Head of caudate nucleus (tissue), 42 donors: ENCODE measurements around the gene BPIFA1.
A peak's percentile ranks its signal among the peaks of the same experiment; 100 is the strongest.

ENCODE experiments used
- DNase-seq, 42 donors: peaks; one replicate each; pipeline versions ENCODE4 v3.0.0 to v3.0.0-alpha.2; 2020 to 2021; ENCODE audit warnings: mixed read lengths in 7 of 42
- intact Hi-C: fragments of 100-400 bp; cut with DNase I; formaldehyde crosslinking; loops from one replicate; pipeline ENCODE4 v1.15.0; 2022

The BPIFA1 gene

DNA sequence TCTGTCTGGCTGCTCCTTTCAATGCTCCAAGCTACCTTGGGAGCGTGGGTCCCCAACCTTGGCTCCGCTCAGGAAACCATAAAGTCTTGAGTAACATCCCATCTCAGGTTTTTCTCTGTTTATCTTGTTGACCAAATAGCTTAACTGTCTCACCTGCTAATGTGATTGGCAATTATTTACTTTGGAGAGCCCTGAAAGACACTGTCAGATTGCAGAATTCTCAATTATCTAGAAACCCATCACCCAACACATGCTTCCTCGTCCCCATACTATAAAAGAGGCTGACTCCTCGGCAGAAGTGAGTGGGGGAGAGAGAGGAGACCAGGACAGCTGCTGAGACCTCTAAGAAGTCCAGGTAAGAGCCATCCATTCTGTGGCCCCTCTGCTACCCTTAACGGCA, at the start of gene BPIFA1:
Gene BPIFA1 (plus strand): TSS at position 301 of the 400 bp plus-strand sequence. CDS start 1,716 bp downstream, outside the sequence.
- intact Hi-C loops, result no loop called here
- DNase-seq, result no peak

DNA sequence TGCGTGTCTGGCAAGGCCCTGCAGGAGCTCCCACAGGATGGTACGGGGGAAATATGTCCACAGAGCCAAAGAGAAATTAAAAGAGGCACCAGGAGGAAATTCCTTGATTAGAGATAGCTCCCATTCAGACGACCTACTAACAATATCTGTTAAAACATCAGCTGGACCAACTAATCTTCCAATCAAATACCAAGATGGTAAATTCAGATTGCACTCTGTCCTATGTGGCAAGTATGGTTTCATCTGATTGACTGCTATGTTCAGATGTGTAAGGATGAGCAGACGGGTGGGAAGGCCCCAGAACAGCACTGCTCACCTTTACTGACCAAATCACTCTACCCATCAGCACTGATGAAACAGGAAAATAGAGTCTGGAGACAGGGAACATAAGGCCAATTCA, 48.3 kb upstream of the BPIFA1 start:
- intact Hi-C loops, result no loop called here

DNA sequence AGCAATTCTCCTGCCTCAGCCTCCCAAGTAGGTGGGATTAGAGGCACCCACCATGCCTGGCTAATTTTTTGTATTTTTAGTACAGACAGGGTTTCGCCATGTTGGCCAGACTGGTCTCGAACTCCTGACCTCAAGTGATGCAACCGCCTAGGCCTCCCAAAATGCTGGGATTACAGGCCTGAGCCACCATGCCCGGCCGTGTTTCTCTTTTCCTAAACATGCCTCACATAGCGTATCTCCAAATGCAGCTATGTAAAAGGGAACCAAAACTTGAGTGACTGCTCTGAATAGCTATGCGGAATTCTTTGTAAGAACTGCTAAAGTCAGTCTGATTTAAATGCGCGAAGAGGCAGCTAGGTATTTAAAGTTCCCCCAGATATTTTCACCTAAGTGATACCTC, 47.4 kb upstream of the BPIFA1 start:
- DNase-seq, result no peak
- intact Hi-C loops, result no loop called here

More for the DNA sequence above, 48.3 kb upstream of the BPIFA1 start:
- DNase-seq, result no peak

DNA sequence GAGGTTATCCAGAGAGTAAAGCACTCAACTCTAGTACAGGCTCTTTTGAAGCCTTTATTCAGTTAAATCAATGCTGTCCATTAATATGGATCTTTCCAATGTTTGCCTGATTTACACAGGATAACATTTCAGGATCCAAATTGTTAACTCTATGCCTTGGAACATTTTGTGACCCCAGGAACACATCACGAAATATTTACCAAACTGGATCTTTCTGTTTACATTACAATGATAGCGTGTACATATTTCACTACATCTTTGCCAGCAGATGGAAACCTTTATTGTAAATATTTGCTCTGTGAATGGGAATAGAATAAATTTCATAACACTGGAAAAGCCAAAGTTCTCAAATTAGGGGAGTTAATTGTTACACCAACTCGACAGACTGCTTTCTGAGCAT, 44.3 kb upstream of the BPIFA1 start:
- no peak for DNase-seq
- intact Hi-C loops, result loop anchor here (10.0 kb wide), 1 partner anchor 67 kb away; no protein-coding TSS in a partner anchor

DNA sequence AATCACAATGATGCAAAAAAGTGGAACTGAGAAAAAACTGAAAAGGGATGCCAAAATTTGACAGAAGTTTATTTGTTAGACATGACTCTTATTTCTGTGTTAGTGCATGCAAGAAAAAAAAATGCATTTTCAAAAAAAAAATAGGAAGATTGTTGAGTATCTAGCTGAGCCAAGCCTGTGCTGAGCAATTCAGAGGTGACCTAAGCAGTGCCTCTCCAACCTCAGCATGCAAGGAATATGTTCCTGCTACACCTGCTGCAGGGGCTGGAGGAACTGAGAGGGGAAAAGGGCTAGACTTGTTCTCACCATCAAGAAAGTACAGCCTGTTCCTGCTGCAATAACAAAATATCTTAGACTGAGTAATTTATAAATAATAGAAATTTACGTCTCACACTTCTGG, 43.8 kb upstream of the BPIFA1 start:
- intact Hi-C loops, result loop anchor here (10.0 kb wide), 1 partner anchor 67 kb away; no protein-coding TSS in a partner anchor
- DNase-seq, result peak in 1 of 42 donors; percentile 20

- intact Hi-C loops, result loop anchor here (10.0 kb wide), 1 partner anchor 68 kb away; no protein-coding TSS in a partner anchor
- no peak for DNase-seq
These were observed 42.8 kb upstream of the BPIFA1 start for GRCh38 chr20:33192912-33193501.

DNA sequence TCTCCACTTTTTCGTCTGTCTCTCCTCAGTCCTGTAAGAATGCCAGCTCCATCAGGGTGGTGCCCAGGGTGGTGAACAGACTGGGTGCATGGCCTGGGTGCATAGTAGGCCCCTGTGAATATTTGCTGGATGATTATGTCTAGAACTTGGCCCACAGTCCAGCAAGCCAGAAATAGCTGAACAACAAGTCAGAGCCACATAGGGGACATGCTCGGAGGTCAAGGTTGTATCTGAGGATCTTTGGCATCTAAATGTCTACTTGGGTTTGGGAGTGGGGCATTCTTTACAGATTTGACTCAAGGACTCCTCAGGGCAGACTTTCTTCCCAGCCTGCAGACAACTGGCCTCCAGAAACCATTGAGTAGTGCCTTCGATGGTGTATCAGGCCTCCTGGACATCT, 36.8 kb upstream of the BPIFA1 start:
- intact Hi-C loops, result loop anchor here (10.0 kb wide), 1 partner anchor 74 kb away; no protein-coding TSS in a partner anchor

DNA sequence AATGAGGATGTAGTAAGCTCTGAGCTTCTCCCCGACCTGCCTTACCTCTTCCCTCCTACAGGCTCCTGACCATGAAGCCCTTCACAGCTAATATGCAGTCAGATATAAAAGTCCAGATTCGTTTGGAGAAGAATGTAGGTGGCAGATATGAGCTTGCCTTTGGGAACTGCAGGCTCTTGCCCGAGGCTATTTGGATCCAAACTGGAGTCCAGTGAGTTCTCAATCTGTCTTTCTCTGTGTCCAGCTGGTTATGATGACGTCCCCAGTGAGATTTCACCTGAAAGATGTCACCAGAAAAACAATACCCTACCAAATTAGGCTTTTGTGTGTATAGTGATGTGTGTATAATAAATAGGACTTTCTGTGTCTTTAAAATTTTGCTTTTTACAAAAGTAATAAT, 33.3 kb upstream of the BPIFA1 start:
- intact Hi-C loops, result no loop called here
- DNase-seq, result no peak

More for the DNA sequence above, 36.8 kb upstream of the BPIFA1 start:
- DNase-seq, result no peak

DNA sequence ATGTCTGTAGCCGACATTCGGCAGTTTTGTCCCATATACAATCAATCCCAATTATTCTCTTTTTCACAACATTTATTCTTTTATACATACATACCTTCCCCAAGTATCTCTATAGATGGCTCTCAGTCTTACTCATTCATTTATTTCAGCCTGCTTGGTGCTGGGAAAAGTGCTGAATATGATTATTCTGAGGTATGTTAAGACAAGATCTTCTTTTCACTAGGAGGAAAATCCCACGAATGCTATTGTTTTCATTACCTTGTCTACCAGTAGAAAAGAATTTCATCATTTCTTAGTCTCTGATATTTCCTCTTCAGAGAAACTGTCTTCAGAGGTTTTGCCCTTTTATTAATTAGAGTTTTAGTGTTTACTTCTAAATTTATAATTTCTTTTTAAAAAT, 32.4 kb upstream of the BPIFA1 start:
- intact Hi-C loops, result no loop called here
- DNase-seq, result no peak

- intact Hi-C loops, result no loop called here
- DNase-seq, result peak; percentile 8 to 86 (median 58)
These were observed 26.0 kb upstream of the BPIFA1 start for GRCh38 chr20:33209789-33210188.

DNA sequence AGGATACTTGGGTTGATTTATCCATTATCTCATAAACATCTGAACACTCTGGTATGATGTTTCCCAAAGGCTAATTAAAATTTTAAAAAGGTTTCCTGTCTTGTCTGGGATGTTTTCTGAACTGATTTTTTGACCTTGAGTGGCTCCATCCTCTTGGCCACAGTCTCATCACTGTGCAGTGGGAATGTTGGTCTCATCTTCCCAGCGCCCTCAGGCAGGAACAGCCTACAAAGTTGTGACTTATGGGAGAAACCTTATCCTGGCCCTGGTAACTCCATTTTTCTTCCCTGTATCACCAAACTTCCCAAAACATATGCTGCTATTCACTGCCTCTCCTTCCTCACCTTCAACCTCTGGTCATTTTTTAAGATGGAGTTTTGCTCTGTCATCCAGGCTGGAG, 25.4 kb upstream of the BPIFA1 start:
- intact Hi-C loops, result no loop called here
- no peak for DNase-seq

- peak in 40 of 42 donors; percentile 10 to 83 (median 51) for DNase-seq
- intact Hi-C loops, result no loop called here
These were observed 23.9 kb upstream of the BPIFA1 start for GRCh38 chr20:33211817-33212424.

DNA sequence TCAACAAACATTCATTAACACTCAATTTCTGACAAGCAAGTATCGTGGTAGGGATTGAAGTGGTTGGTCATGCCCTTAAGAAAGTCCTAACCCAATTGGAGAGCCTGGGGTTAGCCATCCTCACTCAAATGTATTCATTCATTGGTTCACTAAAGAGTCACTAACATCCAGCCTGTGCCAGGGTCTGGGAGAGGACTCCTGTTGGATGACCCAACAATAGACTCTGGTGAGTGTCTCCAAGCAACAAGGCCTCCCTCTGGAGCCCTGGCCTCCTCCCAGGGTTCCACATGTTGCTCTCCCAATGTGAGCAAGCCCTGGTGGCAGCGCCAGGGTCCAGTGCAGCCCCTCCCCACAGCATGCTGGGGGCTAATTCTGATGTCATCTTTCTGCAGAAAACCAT, 18.7 kb upstream of the BPIFA1 start, which contains the start of gene BPIFA3:
Gene BPIFA3 (plus strand): TSS at position 301 of the 400 bp plus-strand sequence. CDS start 185 bp downstream, outside the sequence.
- DNase-seq, result no peak
- intact Hi-C loops, result no loop called here

- DNase-seq, result no peak
- intact Hi-C loops, result no loop called here
These were observed 11.4 kb upstream of the BPIFA1 start for GRCh38 chr20:33224399-33224798.

DNA sequence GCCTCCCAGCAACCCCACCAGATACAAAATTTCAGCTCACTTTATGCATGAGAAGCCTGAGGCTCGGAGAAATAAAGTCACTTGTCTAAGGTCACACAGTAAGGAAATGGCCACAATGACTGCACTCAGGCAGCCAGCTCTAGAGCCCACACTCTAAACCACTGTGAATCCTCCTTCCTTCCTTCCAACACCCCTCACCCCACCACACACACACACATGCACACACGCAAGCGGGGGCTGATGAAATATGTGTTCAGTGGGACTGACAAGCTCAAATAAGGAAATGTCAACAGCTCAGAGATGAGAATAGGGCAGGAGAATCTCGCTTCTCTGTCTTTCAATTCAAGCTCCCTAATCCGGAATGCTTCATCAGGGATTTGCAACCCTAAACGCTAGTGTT, 6.0 kb upstream of the BPIFA1 start:
- DNase-seq, result peak in 11 of 42 donors; percentile 10 to 37 (median 21)
- intact Hi-C loops, result no loop called here

- intact Hi-C loops, result no loop called here
- DNase-seq, result no peak
These were observed 4.6 kb upstream of the BPIFA1 start for GRCh38 chr20:33231237-33231636.

GRCh38 chr20:33232486-33233072, 3.2 kb upstream of the BPIFA1 start:
- intact Hi-C loops, result no loop called here
- DNase-seq, result no peak

DNA sequence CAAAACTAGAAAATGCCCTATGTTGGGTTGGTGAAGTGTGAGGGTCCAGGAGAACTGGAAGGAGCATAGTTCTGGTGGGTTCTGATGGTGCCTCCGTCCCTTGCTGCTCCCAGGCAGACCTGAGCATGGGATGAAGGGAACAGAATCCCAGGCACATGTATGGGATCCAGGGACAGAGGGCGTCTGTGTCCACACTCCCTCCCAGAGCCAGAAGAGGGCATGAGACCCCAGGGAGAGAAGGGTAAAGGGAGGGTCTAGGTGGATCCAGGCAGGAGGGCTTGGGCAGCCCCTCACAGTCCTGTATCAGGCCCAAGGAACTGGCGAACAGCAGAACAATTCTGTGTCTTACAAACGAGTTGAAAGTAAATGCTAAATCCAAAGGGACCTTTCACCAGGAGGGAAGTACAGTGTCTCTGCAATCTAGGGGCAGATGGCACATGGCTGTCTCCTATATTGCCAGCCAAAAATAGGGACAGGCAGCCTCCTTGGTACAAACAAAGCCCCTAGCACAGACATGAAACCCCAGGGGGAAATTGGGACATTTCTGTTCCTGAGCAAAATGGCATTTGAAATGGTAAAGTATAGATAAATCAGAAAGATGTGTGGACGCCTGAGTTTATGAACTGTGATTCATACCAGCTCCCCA, 2.5 kb upstream of the BPIFA1 start:
- peak in 7 of 42 donors; percentile 2 to 56 (median 19) for DNase-seq
- intact Hi-C loops, result no loop called here

DNA sequence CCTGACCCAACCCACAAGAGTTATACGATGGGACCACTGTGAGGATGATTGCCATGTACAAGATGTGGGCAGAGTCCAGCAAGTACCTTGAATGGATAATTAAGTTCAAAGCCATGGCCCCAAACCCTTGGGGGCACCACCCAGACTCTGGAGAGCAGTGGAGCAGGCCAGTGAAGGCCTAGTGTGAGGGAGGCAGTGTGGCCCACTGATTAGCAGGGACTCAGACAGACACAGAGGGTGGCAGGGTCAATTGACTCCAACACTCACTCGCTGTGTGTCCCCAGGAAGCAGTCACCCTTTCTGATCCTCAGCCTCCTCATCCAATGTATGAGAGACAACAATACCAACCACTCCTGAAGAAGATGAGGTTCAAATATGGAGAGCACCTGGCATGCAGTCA, 1.7 kb upstream of the BPIFA1 start:
- intact Hi-C loops, result no loop called here
- no peak for DNase-seq

- intact Hi-C loops, result no loop called here
- DNase-seq, result no peak
These were observed 555 bp downstream of the BPIFA1 start for GRCh38 chr20:33236351-33236750.
